PFSK-1 (cell line): ENCODE data around the gene KLF1.

Experiments used
- FOXP2 ChIP-seq: optimal IDR thresholded peaks from 2 replicates; pipeline ENCODE3; 2011; ENCODE audit warnings: borderline replicate concordance, control low read depth, inconsistent platforms; ENCODE audit not compliant: insufficient read depth; ENCODE audit errors: extremely low read length, extremely low read depth
- POLR2AphosphoS5 ChIP-seq: IDR thresholded peaks from 2 replicates; pipeline ENCODE4 v1.6.1; 2012; ENCODE audit warnings: low read depth, mild to moderate bottlenecking, control low read depth, low read length, moderate library complexity
- REST ChIP-seq, 2 experiments: IDR thresholded peaks; 2 replicates each; pipeline versions ENCODE4 v1.6.1 to v1.8.0; 2011 to 2012; ENCODE audit warnings: low read depth in 2 of 2, low read length in 2 of 2, control low read depth in 1 of 2, inconsistent platforms in 1 of 2, mild to moderate bottlenecking in 1 of 2, moderate library complexity in 1 of 2; ENCODE audit not compliant: insufficient read depth in 1 of 2
- SIN3A ChIP-seq: IDR thresholded peaks from 2 replicates; pipeline ENCODE4 v1.6.1; 2012; ENCODE audit warnings: mild to moderate bottlenecking, low read length, moderate library complexity, borderline replicate concordance; ENCODE audit not compliant: insufficient read depth
- TAF1 ChIP-seq: IDR thresholded peaks from 2 replicates; pipeline ENCODE4 v1.6.1; 2012; ENCODE audit warnings: low read length, control low read depth, borderline replicate concordance; ENCODE audit not compliant: insufficient read depth

- TF ChIP-seq POLR2AphosphoS5: no peak
- no peak for TF ChIP-seq REST (IDR thresholded peaks at IDR 0.05; ENCODE audit: insufficient read depth in 1 of 2, low read depth in 2 of 2, low read length in 2 of 2)
- TF ChIP-seq SIN3A: no peak
- TF ChIP-seq FOXP2: no peak
- no peak for TF ChIP-seq TAF1
Observed at GRCh38 chr19:12907166-12907565, 20.2 kb upstream of the KLF1 start.
